ENCODE results near the gene SPEF2. TPM values are rescaled to one million over a fixed set of nuclear protein-coding genes. Genes with fewer than 3 reads are reported as not detected.
"Not testable (repeated sequence)": the region's sequence is repeated elsewhere in the genome, so short reads cannot be mapped to it uniquely, and the experiment has no call there.

The SPEF2 gene
- total and polyA plus RNA-seq, 2 of the 13 experiments (the other 11 are each of a cell fraction or from before 2014, with no cell fraction given) = 1.5 to 2.3 TPM

DNA sequence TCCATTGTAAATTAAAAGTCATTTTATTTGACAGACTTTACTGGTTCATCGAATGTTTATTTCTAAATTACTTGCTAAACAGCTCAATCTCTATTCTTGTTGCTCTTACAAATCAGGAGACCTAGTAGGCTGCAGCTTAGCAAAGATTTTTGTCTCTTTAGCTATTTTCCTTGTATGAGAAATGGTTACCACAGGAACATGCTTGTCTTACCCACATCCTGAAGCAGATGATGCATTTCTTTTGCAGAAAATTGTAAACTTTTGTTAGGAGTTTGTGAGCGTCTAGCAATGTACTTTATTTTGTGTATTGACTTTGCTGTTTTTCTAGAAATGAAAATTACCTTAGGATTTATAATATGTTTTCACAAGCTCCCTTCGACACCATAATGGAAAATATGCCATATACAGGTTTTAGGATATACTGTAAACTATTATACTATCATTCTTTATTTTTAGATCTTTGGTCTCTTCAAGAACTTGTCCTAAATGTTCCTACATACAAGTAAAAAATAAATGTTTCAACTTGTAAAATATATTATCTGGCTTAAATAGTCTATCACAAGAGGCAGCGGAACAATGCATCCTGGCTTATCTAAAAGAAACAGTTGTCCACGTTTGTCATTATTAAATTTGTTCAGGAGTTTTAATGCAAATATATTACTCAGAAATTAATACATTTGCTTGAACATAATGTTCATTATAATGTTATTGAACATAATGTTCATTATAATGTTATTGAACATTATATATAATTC lies 54.1 kb downstream of the SPEF2 start (continued):
- no peak for TF ChIP-seq NFIB (CRISPR knock-in tag; IDR thresholded peaks at IDR 0.05; ENCODE audit: borderline replicate concordance)

DNA sequence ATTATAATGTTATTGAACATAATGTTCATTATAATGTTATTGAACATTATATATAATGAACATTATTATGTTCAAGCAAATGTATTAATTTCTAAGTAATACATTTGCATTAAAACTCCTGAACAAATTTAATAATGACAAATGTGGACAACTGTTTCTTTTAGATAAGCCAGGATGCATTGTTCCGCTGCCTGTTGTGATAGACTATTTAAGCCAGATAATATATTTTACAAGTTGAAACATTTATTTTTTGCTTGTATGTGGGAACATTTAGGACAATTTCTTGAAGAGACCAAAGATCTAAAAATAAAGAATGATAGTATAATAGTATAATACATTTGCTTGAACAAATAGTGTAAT lies 54.6 kb downstream of the SPEF2 start:
- H3K4me2 ChIP-seq (ENCODE audit: low read depth, low read length); BruUV-seq (replicated peaks); CTCF ChIA-PET (ENCODE audit: low intra/inter-chr PET ratio, low total read pairs); H3K27me3 ChIP-seq (ENCODE audit: control insufficient read depth in 1 of 2, insufficient read depth in 2 of 2, low read length in 2 of 2); in situ Hi-C loops (cut with HindIII; ENCODE audit: extremely low pct_ligation_motif_present, low pct_unique_long_range_greater_than_20kb); H3K9ac ChIP-seq (ENCODE audit: insufficient read depth, low read depth, low read length); H3K9me3 ChIP-seq (ENCODE audit: low read length); DNase-seq (ENCODE audit: low spot score); H4K20me1 ChIP-seq (ENCODE audit: insufficient read depth, low read length); H3K4me1 ChIP-seq (ENCODE audit: insufficient read depth, low read length); H3K79me2 ChIP-seq (ENCODE audit: insufficient read depth, low read length); H3K27ac ChIP-seq (ENCODE audit: extremely low read length, insufficient read depth, low read length); H3K36me3 ChIP-seq (replicated peaks in 1 of 2; ENCODE audit: control insufficient read depth in 1 of 2, insufficient read depth in 2 of 2, low read length in 2 of 2); ATAC-seq; H3K4me3 ChIP-seq (replicated peaks in 1 of 3; ENCODE audit: insufficient read depth in 1 of 3, low read depth in 2 of 3, low read length in 3 of 3); FAIRE-seq; POLR2A ChIA-PET; intact Hi-C loops (cut with micrococcal nuclease; ENCODE audit: unreplicated experiment); H2AFZ ChIP-seq (ENCODE audit: low read length): not testable (repeated sequence)
- 45% methylated on average over 1 of the region's 1 CpG for WGBS (ENCODE audit: low lambda C conversion rate)

- Histone ChIP-seq H3K4me1 (ENCODE audit: insufficient read depth, low read length) (no peaks in the 10 kb centered on the region), H3K4me3 (replicated peaks in 1 of 3; ENCODE audit: insufficient read depth in 1 of 3, low read depth in 2 of 3, low read length in 3 of 3) (no peak overlapping the region), H3K9ac (ENCODE audit: insufficient read depth, low read depth, low read length) (no peak overlapping the region), H3K9me3 (ENCODE audit: low read length) (no peaks in the 10 kb centered on the region), H4K20me1 (ENCODE audit: insufficient read depth, low read length) (no peaks in the 10 kb centered on the region), H3K4me2 (ENCODE audit: low read depth, low read length) (no peak overlapping the region), H3K27ac (ENCODE audit: extremely low read length, insufficient read depth, low read length) (no peak overlapping the region), H2AFZ (ENCODE audit: low read length) (no peak overlapping the region), H3K36me3 (replicated peaks in 1 of 2; ENCODE audit: control insufficient read depth in 1 of 2, insufficient read depth in 2 of 2, low read length in 2 of 2) (no peaks in the 10 kb centered on the region), H3K27me3 (ENCODE audit: control insufficient read depth in 1 of 2, insufficient read depth in 2 of 2, low read length in 2 of 2) (no peaks in the 10 kb centered on the region), H3K79me2 (ENCODE audit: insufficient read depth, low read length) (no peaks in the 10 kb centered on the region)
- in situ Hi-C loops (cut with HindIII; ENCODE audit: extremely low pct_ligation_motif_present, low pct_unique_long_range_greater_than_20kb) = no loop called here
- ATAC-seq = no peak
- intact Hi-C loops (cut with micrococcal nuclease; ENCODE audit: unreplicated experiment) = no loop called here
- WGBS (ENCODE audit: low lambda C conversion rate) = 46% methylated on average over 1 of the region's 1 CpG
- no peak for DNase-seq (ENCODE audit: low spot score)
- POLR2A ChIA-PET = no interaction called here
- FAIRE-seq = no peak
- CTCF ChIA-PET (ENCODE audit: low intra/inter-chr PET ratio, low total read pairs) = no interaction called here
- BruUV-seq (replicated peaks) = no TSS peak
- no peak for TF ChIP-seq ZNF335 (CRISPR knock-in tag; IDR thresholded peaks at IDR 0.05)
- no peak for TF ChIP-seq IKZF1 (IDR thresholded peaks at IDR 0.05)
- no peak for TF ChIP-seq HNRNPLL (IDR thresholded peaks at IDR 0.05; ENCODE audit: low read depth, low read length, poor library complexity, severe bottlenecking)
- TF ChIP-seq ZNF576 (CRISPR knock-in tag; IDR thresholded peaks at IDR 0.05) = no peak
- no peak for TF ChIP-seq MIER2 (CRISPR knock-in tag; IDR thresholded peaks at IDR 0.05)
- no peak for TF ChIP-seq RNF2 (conservative IDR thresholded peaks at IDR 0.05; ENCODE audit: low read depth)
- TF ChIP-seq ZNF33A (CRISPR knock-in tag; IDR thresholded peaks at IDR 0.05; ENCODE audit: borderline replicate concordance) = no peak
- TF ChIP-seq, protein P1, sequence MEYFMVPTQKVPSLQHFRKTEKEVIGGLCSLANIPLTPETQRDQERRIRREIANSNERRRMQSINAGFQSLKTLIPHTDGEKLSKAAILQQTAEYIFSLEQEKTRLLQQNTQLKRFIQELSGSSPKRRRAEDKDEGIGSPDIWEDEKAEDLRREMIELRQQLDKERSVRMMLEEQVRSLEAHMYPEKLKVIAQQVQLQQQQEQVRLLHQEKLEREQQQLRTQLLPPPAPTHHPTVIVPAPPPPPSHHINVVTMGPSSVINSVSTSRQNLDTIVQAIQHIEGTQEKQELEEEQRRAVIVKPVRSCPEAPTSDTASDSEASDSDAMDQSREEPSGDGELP (IDR thresholded peaks at IDR 0.05; ENCODE audit: borderline replicate concordance, low read depth) = no peak
- TF ChIP-seq SMARCE1 (IDR thresholded peaks at IDR 0.05; ENCODE audit: borderline replicate concordance) = no peak
- TF ChIP-seq ATF7 (IDR thresholded peaks at IDR 0.05) = no peak
- TF ChIP-seq ATF7 (CRISPR knock-in tag; IDR thresholded peaks at IDR 0.05) = no peak
- TF ChIP-seq ZFP90 (CRISPR knock-in tag; IDR thresholded peaks at IDR 0.05; ENCODE audit: borderline replicate concordance) = no peak
- no peak for TF ChIP-seq ZNF615 (CRISPR knock-in tag; IDR thresholded peaks at IDR 0.05; ENCODE audit: borderline replicate concordance)
- no peak for TF ChIP-seq ISX (CRISPR knock-in tag; conservative IDR thresholded peaks at IDR 0.05)
- TF ChIP-seq ZSCAN12 (CRISPR knock-in tag; IDR thresholded peaks at IDR 0.05) = no peak
Observed at GRCh38 chr5:35672995-35673394, 55.3 kb downstream of the SPEF2 start.
